Activated CD4-positive, alpha-beta memory T cell treated with anti-CD3 and anti-CD28 coated beads for 36 hours (primary cell): ENCODE measurements around the gene CAND2. TPM values are rescaled to one million over a fixed set of nuclear protein-coding genes. Genes with fewer than 3 reads are reported as not detected.
"Not testable (repeated sequence)": the region's sequence is repeated elsewhere in the genome, so short reads cannot be mapped to it uniquely, and the experiment has no call there.

Experiments
- CTCF ChIA-PET: fragments of 350-600 bp; sonication (Branson Sonifier 250); formaldehyde crosslinking; loops from one replicate; lab custom pipeline; 2021; ENCODE audit warnings: antibody characterized with exemption, inconsistent platforms; lab: Charles Lee
- POLR2A ChIA-PET: fragments of 350-600 bp; sonication (Branson Sonifier 250); formaldehyde crosslinking; loops from one replicate; lab custom pipeline; 2021; ENCODE audit warnings: antibody characterized with exemption; lab: Charles Lee
- DNase-seq: peaks from one replicate; pipeline ENCODE4 v3.0.0-alpha.2; 2020
- H3K27ac Mint-ChIP-seq: one replicate; pipeline ENCODE4 v1.8.0; 2021; ENCODE audit warnings: mixed read lengths
- H3K27me3 Mint-ChIP-seq: one replicate; pipeline ENCODE4 v1.8.0; 2021; ENCODE audit warnings: mixed read lengths
- H3K36me3 Mint-ChIP-seq: one replicate; pipeline ENCODE4 v1.8.0; 2021; ENCODE audit warnings: mixed read lengths
- H3K4me1 Mint-ChIP-seq: one replicate; pipeline ENCODE4 v1.8.0; 2021; ENCODE audit warnings: low read depth, mixed read lengths
- H3K4me3 Mint-ChIP-seq: one replicate; pipeline ENCODE4 v1.8.0; 2021; ENCODE audit warnings: mild to moderate bottlenecking, mixed read lengths
- H3K9me3 Mint-ChIP-seq: one replicate; pipeline ENCODE4 v1.8.0; 2021; ENCODE audit warnings: mixed read lengths
- intact Hi-C: fragments of 100-400 bp; cut with micrococcal nuclease; formaldehyde crosslinking; loops from one replicate; pipeline ENCODE4 v1.15.1; 2023
- total RNA-seq, 2 experiments: library from RNA; stranded (reverse); gene quantifications; one replicate each; pipeline ENCODE4 v1.2.3, GENCODE V29; 2021

The CAND2 gene
- total RNA-seq, 2 experiments from 2014 or later = 1.2 to 1.6 TPM

GRCh38 chr3:12868039-12869034 lies 71.9 kb downstream of the CAND2 start:
- no peak overlapping the region for H3K27ac Mint-ChIP-seq
- CTCF ChIA-PET = interaction anchor here (0.7 to 3.3 kb wide), 13 partner anchors 8 to 127 kb away, joined by 3 to 28 read pairs (median 4); partner anchors contain the start of gene RPL32
- peaks cover 19% of the 10 kb centered on the region for H3K27me3 Mint-ChIP-seq
- H3K9me3 Mint-ChIP-seq = peaks cover 10% of the 10 kb centered on the region
- peaks cover 13% of the 10 kb centered on the region for H3K4me1 Mint-ChIP-seq
- no peaks in the 10 kb centered on the region for H3K36me3 Mint-ChIP-seq
- POLR2A ChIA-PET = interaction anchor here (1.2 kb wide), 1 partner anchor 27 kb away, joined by 3 read pairs; the partner anchor contains the start of gene RPL32
- peak; percentile 78 for DNase-seq
- intact Hi-C loops = loop anchor here (1.0 to 2.0 kb wide), 3 partner anchors 24 to 116 kb away; partner anchors contain the start of gene RPL32
- peak overlapping the region; percentile 72 for H3K4me3 Mint-ChIP-seq

GRCh38 chr3:12869035-12869621 lies 72.6 kb downstream of the CAND2 start:
- ChIA-PET CTCF (interaction anchor here (1.0 to 3.3 kb wide), 5 partner anchors 14 to 126 kb away, joined by 3 to 28 read pairs (median 9); partner anchors contain the start of gene RPL32), POLR2A (interaction anchor here (1.2 kb wide), 1 partner anchor 27 kb away, joined by 3 read pairs; the partner anchor contains the start of gene RPL32)
- H3K4me1 Mint-ChIP-seq = peaks cover 13% of the 10 kb centered on the region
- H3K4me3 Mint-ChIP-seq = no peak overlapping the region
- H3K36me3 Mint-ChIP-seq = no peaks in the 10 kb centered on the region
- DNase-seq = peak; percentile 61
- peaks cover 10% of the 10 kb centered on the region for H3K9me3 Mint-ChIP-seq
- intact Hi-C loops = loop anchor here (2.0 kb wide), 2 partner anchors 28 to 116 kb away; partner anchors contain the start of gene RPL32
- H3K27ac Mint-ChIP-seq = no peak overlapping the region
- H3K27me3 Mint-ChIP-seq = peaks cover 19% of the 10 kb centered on the region

GRCh38 chr3:12870942-12871341 lies 74.5 kb downstream of the CAND2 start:
- DNase-seq = peak; percentile 32
- ChIA-PET CTCF (interaction anchor here (0.6 to 1.3 kb wide), 3 partner anchors 18 to 29 kb away, joined by 3 to 4 read pairs (median 3); no protein-coding TSS in a partner anchor), POLR2A (no interaction called here)
- H3K27me3 Mint-ChIP-seq = peaks cover 23% of the 10 kb centered on the region
- H3K36me3 Mint-ChIP-seq = no peaks in the 10 kb centered on the region
- H3K9me3 Mint-ChIP-seq = no peaks in the 10 kb centered on the region
- no peak overlapping the region for H3K27ac Mint-ChIP-seq
- intact Hi-C loops = loop anchor here (10.0 kb wide), 1 partner anchor 956 kb away; no protein-coding TSS in a partner anchor
- peaks cover 13% of the 10 kb centered on the region for H3K4me1 Mint-ChIP-seq
- no peak overlapping the region for H3K4me3 Mint-ChIP-seq

GRCh38 chr3:12871404-12871983 lies 75.0 kb downstream of the CAND2 start:
- no peak overlapping the region for H3K4me3 Mint-ChIP-seq
- ChIA-PET POLR2A (no interaction called here), CTCF (interaction anchor here (0.6 to 1.3 kb wide), 3 partner anchors 17 to 29 kb away, joined by 3 to 4 read pairs (median 3); no protein-coding TSS in a partner anchor)

GRCh38 chr3:12875857-12876836 lies 79.7 kb downstream of the CAND2 start:
- ChIA-PET CTCF (interaction anchor here (0.9 to 1.3 kb wide), 3 partner anchors 9 to 73 kb away, joined by 3 to 5 read pairs (median 5); no protein-coding TSS in a partner anchor), POLR2A (no interaction called here)

More at GRCh38 chr3:12871404-12871983, 75.0 kb downstream of the CAND2 start:
- no peaks in the 10 kb centered on the region for H3K9me3 Mint-ChIP-seq
- intact Hi-C loops = loop anchor here (10.0 kb wide), 1 partner anchor 957 kb away; no protein-coding TSS in a partner anchor
- DNase-seq = no peak
- peaks cover 23% of the 10 kb centered on the region for H3K27me3 Mint-ChIP-seq
- H3K4me1 Mint-ChIP-seq = peaks cover 13% of the 10 kb centered on the region
- H3K27ac Mint-ChIP-seq = no peak overlapping the region
- H3K36me3 Mint-ChIP-seq = no peaks in the 10 kb centered on the region

GRCh38 chr3:12877040-12877439 lies 80.6 kb downstream of the CAND2 start:
- Mint-ChIP-seq H3K27me3 (peaks cover 8% of the 10 kb centered on the region), H3K9me3 (no peaks in the 10 kb centered on the region), H3K36me3 (no peaks in the 10 kb centered on the region), H3K4me1 (no peaks in the 10 kb centered on the region), H3K27ac (no peak overlapping the region), H3K4me3 (no peak overlapping the region)
- ChIA-PET POLR2A (no interaction called here), CTCF (interaction anchor here (0.9 to 1.3 kb wide), 3 partner anchors 9 to 73 kb away, joined by 3 to 5 read pairs (median 5); no protein-coding TSS in a partner anchor)
- DNase-seq = no peak
- intact Hi-C loops = loop anchor here (10.0 kb wide), 1 partner anchor 962 kb away; no protein-coding TSS in a partner anchor

More at GRCh38 chr3:12875857-12876836, 79.7 kb downstream of the CAND2 start:
- Mint-ChIP-seq H3K27me3 (peaks cover 8% of the 10 kb centered on the region), H3K27ac (no peak overlapping the region), H3K4me3 (no peak overlapping the region), H3K36me3 (no peaks in the 10 kb centered on the region), H3K4me1 (no peaks in the 10 kb centered on the region), H3K9me3 (no peaks in the 10 kb centered on the region)
- DNase-seq = peak; percentile 30
- intact Hi-C loops = loop anchor here (10.0 kb wide), 1 partner anchor 961 kb away; no protein-coding TSS in a partner anchor

GRCh38 chr3:12878141-12878574 lies 81.7 kb downstream of the CAND2 start:
- peaks cover 8% of the 10 kb centered on the region for H3K27me3 Mint-ChIP-seq
- ChIA-PET POLR2A (no interaction called here), CTCF (interaction anchor here (1.1 kb wide), 1 partner anchor 36 kb away, joined by 5 read pairs; the partner anchor contains the start of gene RPL32)
- H3K9me3 Mint-ChIP-seq = no peaks in the 10 kb centered on the region
- no peak overlapping the region for H3K4me3 Mint-ChIP-seq
- no peaks in the 10 kb centered on the region for H3K36me3 Mint-ChIP-seq
- DNase-seq = no peak
- intact Hi-C loops = loop anchor here (10.0 kb wide), 1 partner anchor 963 kb away; no protein-coding TSS in a partner anchor
- no peak overlapping the region for H3K27ac Mint-ChIP-seq
- H3K4me1 Mint-ChIP-seq = no peaks in the 10 kb centered on the region

GRCh38 chr3:12878758-12879157 lies 82.3 kb downstream of the CAND2 start:
- POLR2A ChIA-PET = not testable (repeated sequence)
- CTCF ChIA-PET = interaction anchor here (1.1 kb wide), 1 partner anchor 37 kb away, joined by 5 read pairs; the partner anchor contains the start of gene RPL32

GRCh38 chr3:12879191-12879815 lies 82.8 kb downstream of the CAND2 start:
- no peaks in the 10 kb centered on the region for H3K4me1 Mint-ChIP-seq
- CTCF ChIA-PET = no interaction called here
- H3K27ac Mint-ChIP-seq = no peak overlapping the region
- intact Hi-C loops = loop anchor here (10.0 kb wide), 1 partner anchor 965 kb away; no protein-coding TSS in a partner anchor
- no peaks in the 10 kb centered on the region for H3K9me3 Mint-ChIP-seq
- no peaks in the 10 kb centered on the region for H3K36me3 Mint-ChIP-seq
- POLR2A ChIA-PET = no interaction called here
- H3K4me3 Mint-ChIP-seq = no peak overlapping the region
- DNase-seq = no peak
- H3K27me3 Mint-ChIP-seq = peaks cover 8% of the 10 kb centered on the region

More at GRCh38 chr3:12878758-12879157, 82.3 kb downstream of the CAND2 start:
- not testable (repeated sequence) for H3K27me3 Mint-ChIP-seq, DNase-seq, H3K36me3 Mint-ChIP-seq, H3K4me1 Mint-ChIP-seq, H3K4me3 Mint-ChIP-seq, H3K27ac Mint-ChIP-seq, H3K9me3 Mint-ChIP-seq
- intact Hi-C loops = loop anchor here (10.0 kb wide), 1 partner anchor 964 kb away; no protein-coding TSS in a partner anchor

- DNase-seq, H3K4me1 Mint-ChIP-seq, H3K9me3 Mint-ChIP-seq, H3K27ac Mint-ChIP-seq, POLR2A ChIA-PET, intact Hi-C loops, H3K27me3 Mint-ChIP-seq, H3K36me3 Mint-ChIP-seq, H3K4me3 Mint-ChIP-seq: not testable (repeated sequence)
- CTCF ChIA-PET = interaction anchor here (1.4 to 2.6 kb wide), 2 partner anchors 9 to 14 kb away, joined by 5 to 9 read pairs; no protein-coding TSS in a partner anchor
Observed at GRCh38 chr3:12881858-12882257, 85.4 kb downstream of the CAND2 start.
